RWPE2 (cell line): Measurements from ENCODE around the gene CBX2.

Source experiments
- ATAC-seq: fragments of 200-7000 bp; cut with Tn5 transposase; 3 replicates; pipeline ENCODE4 v1.9.1; 2021; ENCODE audit warnings: low read depth
- DNase-seq: peaks from one replicate; pipeline ENCODE4 v3.0.0-alpha.2; 2020; ENCODE audit warnings: low spot score
- H3K27ac ChIP-seq: fragments of 450-650 bp; 2 replicates; pipeline ENCODE4 v1.5.1; 2017; ENCODE audit warnings: mild to moderate bottlenecking; ENCODE audit not compliant: poor library complexity, severe bottlenecking
- H3K27me3 ChIP-seq: fragments of 250-450 bp; sonication (Bioruptor Pico); 2 replicates; pipeline ENCODE4 v1.5.1; 2021; ENCODE audit warnings: mild to moderate bottlenecking, moderate library complexity; ENCODE audit not compliant: insufficient read depth, poor library complexity, severe bottlenecking
- H3K36me3 ChIP-seq: fragments of 250-450 bp; sonication (Bioruptor Pico); 2 replicates; pipeline ENCODE4 v1.5.1; 2020; ENCODE audit warnings: low read depth, mild to moderate bottlenecking, moderate library complexity
- H3K4me1 ChIP-seq: fragments of 250-450 bp; sonication (Bioruptor Pico); 2 replicates; pipeline ENCODE4 v1.5.1; 2021; ENCODE audit warnings: mild to moderate bottlenecking, moderate library complexity; ENCODE audit not compliant: insufficient read depth, poor library complexity, severe bottlenecking
- H3K4me3 ChIP-seq: fragments of 250-450 bp; sonication (Bioruptor Pico); 2 replicates; pipeline ENCODE4 v1.5.1; 2021; ENCODE audit warnings: mild to moderate bottlenecking, moderate library complexity; ENCODE audit not compliant: severe bottlenecking
- H3K9me3 ChIP-seq: fragments of 250-450 bp; sonication (Bioruptor Pico); 2 replicates; pipeline ENCODE4 v1.5.1; 2021; ENCODE audit warnings: mild to moderate bottlenecking, moderate library complexity; ENCODE audit not compliant: severe bottlenecking
- TF ChIP-seq, protein P1 (sequence below): fragments of 450-650 bp; IDR thresholded peaks from one replicate; pipeline ENCODE4 v1.5.1; 2017; ENCODE audit warnings: mild to moderate bottlenecking, moderate library complexity; ENCODE audit not compliant: poor library complexity, severe bottlenecking

The CBX2 gene

DNA sequence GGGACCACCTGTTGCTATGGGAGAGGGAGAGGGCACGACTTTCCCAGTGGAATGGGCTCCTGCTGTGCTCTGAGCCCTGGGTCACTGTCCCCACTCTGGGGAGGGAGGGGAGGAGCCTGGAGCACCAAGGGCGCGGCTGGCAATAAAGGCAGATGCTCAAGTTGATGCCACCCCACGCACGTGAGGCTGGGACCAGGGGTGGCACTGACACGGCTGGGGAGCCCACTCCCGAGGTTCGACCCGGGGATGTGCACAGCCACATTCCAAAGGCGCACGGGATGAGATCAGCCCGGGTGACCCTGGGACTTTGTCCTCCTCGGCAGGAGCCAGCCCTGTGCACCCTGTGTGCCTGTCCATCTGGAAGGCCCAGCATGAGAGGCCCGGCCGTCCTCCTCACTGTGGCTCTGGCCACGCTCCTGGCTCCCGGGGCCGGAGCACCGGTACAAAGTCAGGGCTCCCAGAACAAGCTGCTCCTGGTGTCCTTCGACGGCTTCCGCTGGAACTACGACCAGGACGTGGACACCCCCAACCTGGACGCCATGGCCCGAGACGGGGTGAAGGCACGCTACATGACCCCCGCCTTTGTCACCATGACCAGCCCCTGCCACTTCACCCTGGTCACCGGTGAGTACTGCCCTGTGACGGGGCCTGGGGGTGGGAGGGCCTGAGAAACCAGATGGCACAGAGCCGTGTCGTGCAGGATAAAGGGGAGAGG, 47.0 kb upstream of the CBX2 start, which contains the start of gene ENPP7:
Gene ENPP7, plus strand, starts transcription at position 175 of the 715 bp plus-strand sequence. Its CDS starts 197 bp downstream, at position 372.
- DNase-seq, result no peak
- no peak within 1 kb of the TSS for H3K4me3 ChIP-seq
- H3K27ac ChIP-seq, result no peak within 1 kb of the TSS
- no peaks in the 10 kb centered on the region for H3K27me3 ChIP-seq
- ATAC-seq, result no peak
- no peaks in the 10 kb centered on the region for H3K4me1 ChIP-seq
- TF ChIP-seq, protein P1, sequence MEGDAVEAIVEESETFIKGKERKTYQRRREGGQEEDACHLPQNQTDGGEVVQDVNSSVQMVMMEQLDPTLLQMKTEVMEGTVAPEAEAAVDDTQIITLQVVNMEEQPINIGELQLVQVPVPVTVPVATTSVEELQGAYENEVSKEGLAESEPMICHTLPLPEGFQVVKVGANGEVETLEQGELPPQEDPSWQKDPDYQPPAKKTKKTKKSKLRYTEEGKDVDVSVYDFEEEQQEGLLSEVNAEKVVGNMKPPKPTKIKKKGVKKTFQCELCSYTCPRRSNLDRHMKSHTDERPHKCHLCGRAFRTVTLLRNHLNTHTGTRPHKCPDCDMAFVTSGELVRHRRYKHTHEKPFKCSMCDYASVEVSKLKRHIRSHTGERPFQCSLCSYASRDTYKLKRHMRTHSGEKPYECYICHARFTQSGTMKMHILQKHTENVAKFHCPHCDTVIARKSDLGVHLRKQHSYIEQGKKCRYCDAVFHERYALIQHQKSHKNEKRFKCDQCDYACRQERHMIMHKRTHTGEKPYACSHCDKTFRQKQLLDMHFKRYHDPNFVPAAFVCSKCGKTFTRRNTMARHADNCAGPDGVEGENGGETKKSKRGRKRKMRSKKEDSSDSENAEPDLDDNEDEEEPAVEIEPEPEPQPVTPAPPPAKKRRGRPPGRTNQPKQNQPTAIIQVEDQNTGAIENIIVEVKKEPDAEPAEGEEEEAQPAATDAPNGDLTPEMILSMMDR, result no peak
- no peaks in the 10 kb centered on the region for H3K36me3 ChIP-seq
- H3K9me3 ChIP-seq, result no peaks in the 10 kb centered on the region

DNA sequence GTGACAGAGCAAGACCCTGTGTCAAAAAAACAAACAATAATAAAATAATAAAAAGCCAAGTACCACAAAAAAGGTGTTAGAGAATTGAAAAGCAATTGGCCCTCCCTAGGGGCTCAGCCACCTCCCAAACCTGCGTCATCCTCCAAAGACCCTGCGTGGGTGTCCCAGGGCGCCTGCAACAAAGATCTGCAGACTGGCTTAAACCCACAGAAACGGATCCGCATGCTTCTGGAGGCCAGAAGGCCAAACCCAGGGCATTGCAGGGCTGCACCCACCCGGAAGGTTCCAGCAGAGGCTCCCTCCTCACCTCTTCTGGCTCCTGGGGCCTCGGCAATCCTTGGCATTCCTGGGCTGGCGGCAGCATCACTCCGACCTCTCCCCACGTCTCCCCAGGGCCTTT, 45.7 kb upstream of the CBX2 start:
- Histone ChIP-seq H3K36me3 (no peaks in the 10 kb centered on the region), H3K4me1 (no peaks in the 10 kb centered on the region), H3K27me3 (peaks cover 2% of the 10 kb centered on the region), H3K27ac (no peak overlapping the region), H3K4me3 (no peak overlapping the region), H3K9me3 (no peaks in the 10 kb centered on the region)
- no peak for DNase-seq
- TF ChIP-seq, protein P1, result no peak
- ATAC-seq, result no peak

DNA sequence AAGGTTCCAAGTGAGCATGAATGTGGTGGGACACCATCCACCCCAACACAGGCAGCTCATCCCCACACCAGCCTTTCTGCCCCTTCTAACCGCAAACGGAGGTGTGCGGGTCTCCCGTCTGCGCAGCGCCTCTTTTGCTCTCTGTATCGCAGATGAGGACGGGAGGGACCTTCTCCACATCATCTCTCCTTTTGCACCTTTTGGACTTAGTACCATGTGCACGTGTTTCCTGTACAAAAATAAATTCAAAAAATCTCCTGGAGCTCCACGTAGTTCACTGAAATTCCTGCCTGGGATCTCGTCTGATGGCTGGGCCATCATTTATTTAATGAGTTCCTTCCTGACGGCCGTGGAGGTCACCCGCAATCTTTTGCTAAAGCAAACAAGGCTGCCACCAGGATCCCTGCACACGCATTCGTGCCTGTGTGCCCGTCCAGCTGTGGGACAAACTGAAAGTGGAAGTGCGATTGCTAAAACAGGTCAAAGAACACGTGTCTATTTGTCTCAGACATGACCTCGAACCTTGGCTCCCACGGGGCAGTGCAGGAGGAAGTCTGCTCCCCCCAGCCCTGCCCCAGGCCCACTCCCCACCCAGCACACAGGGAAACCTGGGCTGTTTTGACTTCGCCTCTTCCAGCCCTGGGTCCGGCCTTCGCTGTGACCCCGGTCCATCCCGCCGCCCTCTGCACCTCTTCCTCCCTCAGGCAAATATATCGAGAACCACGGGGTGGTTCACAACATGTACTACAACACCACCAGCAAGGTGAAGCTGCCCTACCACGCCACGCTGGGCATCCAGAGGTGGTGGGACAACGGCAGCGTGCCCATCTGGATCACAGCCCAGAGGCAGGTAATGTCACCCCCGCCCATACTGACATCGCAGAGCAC, 44.9 kb upstream of the CBX2 start:
- TF ChIP-seq, protein P1, result no peak
- no peaks in the 10 kb centered on the region for H3K36me3 ChIP-seq
- ATAC-seq (no peak), DNase-seq (no peak)
- H3K4me1 ChIP-seq, result no peaks in the 10 kb centered on the region
- no peak overlapping the region for H3K27ac ChIP-seq
- no peaks in the 10 kb centered on the region for H3K9me3 ChIP-seq
- H3K4me3 ChIP-seq, result no peak overlapping the region
- H3K27me3 ChIP-seq, result peaks cover 10% of the 10 kb centered on the region

DNA sequence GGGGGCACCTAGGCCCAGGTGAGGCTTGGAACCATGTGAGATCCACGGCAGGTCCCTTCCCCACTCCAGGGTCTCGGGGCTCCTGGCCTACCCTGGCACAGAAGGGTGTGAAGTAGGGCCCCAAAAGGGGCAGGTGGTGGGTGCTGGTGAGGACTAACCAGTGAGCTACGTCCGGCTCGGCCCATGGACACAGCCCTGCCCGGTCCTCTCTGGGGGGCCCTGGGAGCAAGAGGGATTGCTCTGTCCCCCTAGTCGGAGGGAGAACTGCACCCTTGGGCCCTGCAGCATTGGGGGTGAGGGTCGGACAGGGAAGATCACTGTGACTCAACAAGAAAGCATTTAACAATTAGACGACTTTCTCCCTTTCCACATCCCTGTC, 44.3 kb upstream of the CBX2 start:
- H3K36me3 ChIP-seq, result no peaks in the 10 kb centered on the region
- peaks cover 14% of the 10 kb centered on the region for H3K27me3 ChIP-seq
- DNase-seq (no peak), ATAC-seq (no peak)
- H3K27ac ChIP-seq, result no peak overlapping the region
- no peaks in the 10 kb centered on the region for H3K9me3 ChIP-seq
- TF ChIP-seq, protein P1, result no peak
- no peaks in the 10 kb centered on the region for H3K4me1 ChIP-seq
- no peak overlapping the region for H3K4me3 ChIP-seq
